HG02840 (cell line): ENCODE measurements around the gene METTL9.
"Not testable (repeated sequence)": the region's sequence is repeated elsewhere in the genome, so short reads cannot be mapped to it uniquely, and the experiment has no call there.

Source experiments
- ATAC-seq: cut with Tn5 transposase; IDR thresholded peaks from one replicate; pipeline ENCODE4 v1.9.1; 2021; ENCODE audit warnings: mild to moderate bottlenecking, moderate library complexity, moderate number of reproducible peaks; ENCODE audit not compliant: unreplicated experiment, low FRiP score

METTL9 gene

DNA sequence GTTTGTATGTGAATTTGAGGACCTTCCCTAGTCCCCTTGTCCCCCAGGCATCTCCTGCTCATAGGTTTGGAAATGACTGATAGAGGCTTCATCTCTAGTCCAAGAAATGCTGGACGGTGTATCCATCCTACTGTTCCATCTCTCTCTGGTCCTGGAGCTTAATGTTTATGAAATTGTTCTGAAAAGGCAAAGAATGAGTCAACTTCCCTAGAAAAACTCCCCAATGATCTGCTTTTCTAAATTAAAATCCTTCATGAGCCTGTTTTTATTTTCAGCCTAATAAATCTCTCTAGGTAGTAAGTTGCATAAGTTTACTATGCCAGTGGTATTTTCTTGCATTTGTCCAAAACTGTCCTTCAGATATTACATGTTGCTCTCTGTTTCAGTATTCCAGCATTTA, 55.1 kb downstream of the METTL9 start:
- ATAC-seq = no peak

- ATAC-seq = no peak
Observed at GRCh38 chr16:21654881-21655280, 55.5 kb downstream of the METTL9 start.

DNA sequence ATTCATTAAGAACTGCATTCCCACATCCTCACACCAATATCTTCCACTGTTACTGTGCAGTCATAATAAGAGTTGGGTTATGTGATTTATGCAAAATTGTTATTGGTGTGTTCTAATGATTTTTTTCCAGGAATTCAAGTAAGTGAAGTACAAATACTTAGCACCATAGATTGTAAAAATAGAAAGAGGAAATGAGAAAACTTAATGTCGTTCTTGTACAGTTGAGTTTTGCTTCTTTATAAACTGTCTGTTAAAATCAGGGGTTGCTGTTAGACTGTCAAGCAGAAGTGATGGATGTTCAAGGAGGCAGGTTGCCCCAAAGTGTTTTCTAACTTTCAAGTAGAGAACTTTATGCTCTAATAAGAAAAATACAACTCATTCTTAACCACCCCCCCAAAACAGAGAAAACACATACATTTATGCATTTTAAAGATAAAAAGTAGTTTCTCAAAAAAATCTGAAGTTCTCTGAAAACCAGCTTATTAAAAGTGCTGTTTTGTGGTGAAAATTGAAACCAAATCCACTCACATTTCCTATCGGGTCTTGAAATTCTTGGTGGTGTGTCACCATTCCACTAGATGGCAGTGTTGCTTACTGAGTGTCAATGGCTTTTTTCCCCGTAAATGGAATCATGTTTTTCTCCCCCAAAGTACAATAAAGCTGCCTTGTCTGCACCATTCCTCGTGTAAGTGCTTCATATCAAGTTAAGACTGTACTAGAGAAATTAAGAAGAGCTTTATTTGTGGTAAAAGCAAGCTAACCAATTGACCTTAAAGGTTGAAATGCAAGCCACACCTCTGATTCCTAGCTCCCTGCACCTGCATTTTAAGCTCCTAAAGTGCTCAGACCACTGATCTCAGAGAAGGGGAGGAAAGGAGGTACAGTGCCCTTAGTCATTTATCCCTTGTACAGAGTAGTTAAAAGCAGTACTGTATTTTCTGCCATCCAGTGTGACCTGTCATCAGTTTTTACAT, 57.7 kb downstream of the METTL9 start:
- ATAC-seq = peak; percentile 53

- ATAC-seq = no peak
Observed at GRCh38 chr16:21659124-21659523, 59.7 kb downstream of the METTL9 start.

- ATAC-seq = no peak
Observed at GRCh38 chr16:21663889-21664647, 64.7 kb downstream of the METTL9 start, which contains the start of gene OTOA. Gene OTOA (plus strand): TSS chr16:21663968. CDS start chr16:21678515, 14,547 bp downstream.

- ATAC-seq = no peak
Observed at GRCh38 chr16:21664801-21665492, 65.6 kb downstream of the METTL9 start.

DNA sequence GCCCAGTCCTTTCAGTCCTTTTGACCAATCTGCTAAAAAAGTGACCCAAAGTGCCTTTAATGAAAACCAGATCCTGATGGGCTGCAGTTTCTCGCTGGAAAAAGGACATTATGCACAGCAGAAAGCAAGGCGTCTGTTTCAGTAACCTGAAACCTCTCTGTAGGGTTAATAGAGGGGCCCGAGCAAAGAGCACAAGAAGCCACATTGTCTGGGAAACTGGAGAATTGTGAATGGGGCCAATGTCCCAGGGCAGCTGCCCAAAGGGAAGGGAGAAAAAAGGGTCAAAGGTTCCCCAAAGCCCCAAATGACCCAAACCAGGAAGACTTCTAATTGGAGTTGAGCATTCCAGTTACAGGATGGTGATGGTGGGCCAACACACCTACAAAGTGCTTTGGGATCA, 67.4 kb downstream of the METTL9 start:
- no peak for ATAC-seq

- no peak for ATAC-seq
Observed at GRCh38 chr16:21667575-21667974, 68.2 kb downstream of the METTL9 start.

- no peak for ATAC-seq
Observed at GRCh38 chr16:21673469-21673868, 74.1 kb downstream of the METTL9 start.

DNA sequence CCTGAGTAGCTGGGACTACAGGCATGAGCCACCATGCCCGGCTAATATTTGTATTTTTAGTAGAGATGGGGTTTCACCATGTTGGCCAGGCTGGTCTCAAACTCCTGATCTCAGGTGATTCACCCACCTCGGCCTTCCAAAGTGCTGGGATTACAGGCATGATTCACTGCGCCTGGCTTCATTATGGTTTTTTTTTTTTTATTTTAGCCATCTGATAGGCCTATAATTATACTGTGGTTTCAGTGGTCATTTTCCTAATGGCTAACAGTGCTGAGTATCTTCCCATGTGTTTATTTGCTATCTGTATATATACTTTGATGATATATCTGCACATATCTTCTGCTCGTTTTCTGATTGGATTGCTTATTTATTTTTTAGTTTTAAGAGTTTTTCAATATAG, 75.1 kb downstream of the METTL9 start:
- ATAC-seq = not testable (repeated sequence)

GRCh38 chr16:21680714-21681113, 81.3 kb downstream of the METTL9 start:
- ATAC-seq = not testable (repeated sequence)

- ATAC-seq = no peak
Observed at GRCh38 chr16:21683184-21683583, 83.8 kb downstream of the METTL9 start.

GRCh38 chr16:21684199-21684598, 84.8 kb downstream of the METTL9 start:
- ATAC-seq = no peak

DNA sequence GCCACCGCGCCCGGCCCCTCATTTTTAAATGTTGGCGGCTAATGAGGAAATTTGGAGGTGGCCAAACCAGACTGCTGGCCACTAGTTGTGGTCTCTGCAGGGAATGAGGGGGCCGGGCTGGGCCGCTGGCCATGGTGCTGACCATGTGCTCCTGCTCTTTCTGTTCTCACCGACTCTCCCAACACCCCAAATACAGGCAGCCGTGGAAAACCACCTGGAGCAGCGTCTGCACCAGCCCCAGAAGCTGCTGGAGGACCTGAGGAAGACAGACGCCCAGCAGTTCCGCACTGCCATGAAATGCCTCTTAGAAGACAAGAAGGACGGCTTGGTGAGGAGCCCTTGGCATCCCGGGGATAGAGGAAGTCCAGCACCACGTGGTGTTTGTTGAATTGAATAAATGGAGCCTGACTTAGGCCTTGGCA, 85.7 kb downstream of the METTL9 start:
- no peak for ATAC-seq

- ATAC-seq = no peak
Observed at GRCh38 chr16:21689107-21689506, 89.7 kb downstream of the METTL9 start.

GRCh38 chr16:21690967-21691366, 91.6 kb downstream of the METTL9 start:
- not testable (repeated sequence) for ATAC-seq

DNA sequence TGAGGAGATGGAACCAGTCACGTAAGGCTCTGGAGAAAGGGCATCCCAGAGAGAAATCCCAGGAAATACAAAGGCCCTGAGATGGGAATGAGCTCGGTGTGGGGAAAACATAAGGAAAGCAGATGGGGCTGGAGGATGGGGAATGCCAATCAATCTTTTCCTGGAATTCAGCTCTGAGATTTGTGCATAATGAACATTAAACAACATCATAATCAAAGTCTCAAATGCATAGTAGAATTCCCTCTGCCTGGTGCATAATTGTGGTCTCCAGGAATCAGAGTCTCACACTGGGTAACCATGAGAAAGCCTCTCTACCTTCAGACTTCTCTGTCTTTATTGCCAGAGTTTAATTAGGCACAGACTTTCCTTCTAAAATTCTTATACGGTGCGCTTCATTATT, 95.2 kb downstream of the METTL9 start:
- ATAC-seq = no peak

GRCh38 chr16:21697032-21697431, 97.7 kb downstream of the METTL9 start:
- ATAC-seq = no peak

- no peak for ATAC-seq
Observed at GRCh38 chr16:21698169-21699032, 99.0 kb downstream of the METTL9 start.

DNA sequence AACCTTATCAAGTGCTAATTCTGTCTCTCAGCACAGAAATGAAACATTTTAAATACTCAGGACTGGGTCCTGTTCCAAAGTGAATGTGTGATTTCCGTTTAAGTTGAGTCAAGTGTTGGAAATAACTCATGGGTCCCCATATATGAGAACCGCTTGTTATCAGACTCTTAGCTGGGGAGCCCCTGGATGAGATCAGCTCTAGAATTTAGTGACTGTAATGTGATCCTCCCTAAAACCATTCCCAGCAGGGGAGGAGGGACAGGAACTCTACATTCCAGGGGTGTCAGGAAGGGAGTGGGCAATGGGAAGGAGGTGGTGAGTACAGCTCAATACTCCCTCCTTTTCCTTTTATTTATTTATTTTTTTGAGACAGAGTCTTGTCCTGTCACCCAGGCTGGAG, 101.9 kb downstream of the METTL9 start:
- no peak for ATAC-seq
